Endothelial cell of hepatic sinusoid (primary cell): ENCODE results near the gene HSD17B10.
"Not testable (repeated sequence)": the region's sequence is repeated elsewhere in the genome, so short reads cannot be mapped to it uniquely, and the experiment has no call there.

Experiments used
- in situ Hi-C: cut with HindIII; loops from 2 replicates; pipeline ENCODE4 v1.10.0; 2017; ENCODE audit warnings: low sequenced_read_pairs

HSD17B10 gene

DNA sequence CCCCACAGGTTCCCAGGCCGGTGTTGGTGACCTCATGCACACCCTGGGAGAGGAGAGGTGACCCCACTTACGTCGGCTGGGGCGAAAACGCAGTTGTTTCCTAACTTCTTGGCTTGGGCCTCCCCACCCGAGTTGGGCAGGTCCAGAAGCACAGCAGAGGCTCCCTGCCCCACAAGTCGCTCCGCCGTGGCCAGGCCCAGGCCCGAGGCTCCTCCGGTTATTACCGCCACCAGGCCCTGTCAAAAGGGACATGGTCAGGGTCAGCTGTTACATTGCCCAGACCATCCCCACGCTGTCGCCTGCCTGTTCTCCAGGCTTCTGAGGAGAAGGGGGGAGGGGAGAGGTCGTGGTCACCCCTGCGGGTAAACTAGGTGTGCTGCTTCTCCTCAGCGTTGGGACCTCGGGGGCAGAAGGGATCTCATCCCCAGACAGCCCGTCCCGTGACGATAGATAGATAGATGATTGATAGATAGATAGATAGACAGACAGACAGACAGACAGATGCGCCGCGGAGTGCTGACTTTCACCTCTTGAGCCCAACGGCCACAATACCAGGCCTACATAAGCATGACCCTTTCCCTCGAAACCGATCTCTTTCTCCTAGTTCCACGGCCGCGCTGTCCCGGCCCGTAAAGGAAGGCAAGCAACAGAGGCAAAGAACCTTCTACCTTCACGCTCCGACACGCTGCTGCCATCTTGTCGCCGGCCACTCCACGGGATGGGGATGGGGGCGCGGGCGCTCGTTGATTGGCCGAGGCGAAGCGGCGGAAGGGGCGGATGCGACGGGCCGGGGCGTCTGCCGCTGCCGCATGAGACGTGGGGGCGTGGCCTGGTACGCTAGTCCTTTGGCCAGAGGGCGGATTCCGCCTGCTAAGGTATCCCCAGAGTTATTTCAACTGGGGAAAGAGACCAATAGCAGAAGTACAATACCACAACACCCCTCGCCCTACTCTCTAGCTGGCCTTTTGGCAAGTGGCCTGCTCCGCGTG, at the start of gene HSD17B10:
HSD17B10 (minus strand) TSS at position 720 of the 989 bp plus-strand sequence; CDS start at position 695, 25 bp downstream.
- in situ Hi-C loops: no loop called here

DNA sequence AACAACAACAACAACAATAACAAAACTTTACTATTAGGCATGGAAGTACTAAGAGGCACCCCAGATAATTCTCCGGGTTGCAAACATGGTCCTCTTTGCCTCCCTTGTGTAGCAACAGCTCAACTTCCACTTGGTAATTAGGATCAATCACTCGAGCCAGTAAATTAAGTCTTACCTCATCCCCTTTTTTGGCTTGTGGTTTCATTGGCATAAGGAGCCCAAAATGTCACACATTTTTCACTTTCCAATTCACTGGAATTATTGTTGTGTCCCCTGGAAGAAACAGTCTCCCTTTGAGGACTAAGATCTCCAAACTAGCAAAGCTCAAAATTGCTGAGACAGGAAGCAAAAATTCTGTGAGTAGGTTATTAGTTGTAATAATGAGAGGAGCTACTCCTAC, 49.2 kb upstream of the HSD17B10 start:
- in situ Hi-C loops: no loop called here

DNA sequence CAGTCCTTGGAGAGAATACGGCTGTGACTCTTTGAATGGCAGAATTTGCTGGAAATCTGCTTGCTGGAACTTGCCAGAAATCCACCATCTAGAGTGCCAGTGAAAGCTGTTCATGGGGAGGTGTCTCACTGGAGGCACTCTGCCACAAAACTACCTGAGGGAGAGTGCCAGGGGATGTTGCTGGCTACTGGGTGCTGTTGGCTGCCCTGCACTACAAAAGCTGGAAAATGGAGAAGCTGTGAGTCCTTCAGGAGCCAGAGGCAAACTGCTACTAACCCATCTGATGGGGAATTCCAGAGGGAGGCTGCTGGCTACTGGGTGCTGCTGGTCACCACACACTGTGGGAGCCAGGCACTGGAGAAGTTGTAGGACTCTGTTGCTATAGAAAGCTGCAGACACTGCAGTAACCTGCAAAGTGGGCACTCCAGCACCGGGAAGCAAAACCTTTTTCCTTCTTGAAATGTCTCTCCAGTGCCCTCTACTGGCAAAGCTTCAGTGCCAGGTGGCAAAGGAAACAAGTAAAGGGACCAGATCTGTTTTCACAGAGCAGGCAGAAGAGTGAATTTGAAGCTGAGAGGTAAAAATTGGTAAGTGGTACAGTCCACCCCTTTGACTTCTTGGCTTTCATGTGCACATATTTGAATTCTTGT, 47.8 kb upstream of the HSD17B10 start:
- in situ Hi-C loops: no loop called here

DNA sequence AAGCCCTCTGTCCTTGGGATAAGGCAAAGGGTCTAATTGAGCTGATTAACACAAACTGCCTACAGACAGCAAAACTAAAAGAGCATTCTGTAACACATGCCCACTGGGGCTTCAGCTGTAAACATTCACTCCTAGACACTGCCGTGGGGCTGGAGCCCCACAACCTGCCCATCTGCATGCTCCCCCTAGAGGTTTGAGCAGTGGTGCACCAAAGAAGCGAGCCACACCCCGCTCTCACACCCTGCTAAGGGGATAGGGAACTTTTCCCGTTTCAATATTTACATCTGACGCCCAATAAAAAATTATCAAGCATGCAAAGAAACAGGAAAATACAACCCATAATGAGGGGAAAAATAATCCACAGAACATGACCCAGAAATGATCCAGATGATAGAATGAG, 46.9 kb upstream of the HSD17B10 start:
- in situ Hi-C loops: no loop called here

DNA sequence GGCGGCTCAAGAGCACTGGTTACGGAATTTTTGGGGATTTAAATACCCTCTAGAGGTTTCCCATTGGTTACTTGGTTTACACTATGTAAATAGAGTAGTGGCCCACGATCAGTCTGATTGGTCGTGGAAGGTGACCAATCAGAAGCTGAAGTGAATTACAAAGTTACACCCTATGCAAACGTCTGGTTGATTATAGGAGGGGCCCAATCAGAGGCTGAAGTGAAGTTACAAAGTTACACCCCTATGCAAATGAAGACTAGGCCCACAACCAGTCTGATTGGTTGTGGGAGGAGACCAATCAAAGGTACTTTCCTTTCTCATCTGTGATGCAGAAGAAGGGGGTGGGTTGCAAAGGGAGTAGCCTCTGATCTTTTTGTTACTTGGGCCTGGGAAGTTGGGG, 45.1 kb upstream of the HSD17B10 start:
- in situ Hi-C loops: no loop called here

DNA sequence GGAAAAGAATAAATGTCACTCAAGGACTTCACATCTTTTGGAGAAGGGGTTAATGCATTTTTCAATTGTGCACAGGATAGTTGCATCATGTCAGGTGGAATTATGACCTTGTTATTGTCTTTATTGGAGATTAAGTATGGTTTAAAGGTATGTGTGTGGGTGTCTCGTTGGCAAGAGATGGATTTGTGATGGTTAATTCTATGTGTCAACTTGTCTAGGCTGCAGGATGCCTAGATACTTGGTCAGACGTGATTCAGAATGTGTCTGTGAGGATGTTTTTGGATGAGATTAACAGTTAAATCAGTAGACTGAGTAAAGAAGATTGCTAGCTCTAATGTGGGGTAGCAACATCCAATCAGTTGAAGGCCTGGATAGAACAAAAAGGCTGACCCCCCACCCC, 42.2 kb upstream of the HSD17B10 start:
- in situ Hi-C loops: no loop called here

DNA sequence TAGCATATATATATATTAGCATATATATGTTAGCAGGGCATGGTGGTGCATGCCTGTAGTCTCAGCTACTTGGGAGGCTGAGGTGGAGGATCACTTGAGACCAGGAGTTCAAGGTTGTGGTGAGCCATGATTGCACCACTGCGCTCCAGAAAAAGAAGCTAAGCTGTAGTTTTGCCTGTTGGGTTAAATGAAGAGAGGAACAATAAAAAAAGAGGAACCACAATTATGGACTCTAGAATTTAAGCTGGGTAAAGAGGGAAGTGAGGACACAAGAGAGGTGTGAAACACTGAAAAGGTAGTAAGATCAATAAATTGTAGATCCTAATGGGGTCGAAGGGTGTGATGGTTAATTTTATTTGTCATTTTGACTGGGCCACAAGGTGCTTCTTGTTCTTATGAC, 40.5 kb upstream of the HSD17B10 start:
- in situ Hi-C loops: no loop called here

DNA sequence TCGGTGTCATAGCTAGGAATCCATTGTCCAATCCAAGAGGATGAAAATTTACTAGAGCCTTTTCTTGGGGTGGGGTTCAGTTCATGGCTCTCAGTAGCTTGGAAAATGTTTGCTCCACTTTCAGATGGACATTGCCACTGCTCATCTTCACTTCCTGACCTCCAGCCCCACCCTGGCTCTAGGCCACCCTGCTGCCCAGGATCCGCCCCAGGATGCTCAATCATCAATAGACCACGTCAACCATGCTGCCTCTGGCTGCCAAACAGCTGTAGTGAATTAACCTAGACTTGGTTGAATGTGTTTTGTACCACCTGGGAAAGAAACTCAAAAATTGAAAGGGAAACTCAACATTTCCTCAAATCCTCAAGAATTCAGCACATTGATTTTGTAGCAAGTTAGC, 37.2 kb upstream of the HSD17B10 start:
- in situ Hi-C loops: no loop called here

DNA sequence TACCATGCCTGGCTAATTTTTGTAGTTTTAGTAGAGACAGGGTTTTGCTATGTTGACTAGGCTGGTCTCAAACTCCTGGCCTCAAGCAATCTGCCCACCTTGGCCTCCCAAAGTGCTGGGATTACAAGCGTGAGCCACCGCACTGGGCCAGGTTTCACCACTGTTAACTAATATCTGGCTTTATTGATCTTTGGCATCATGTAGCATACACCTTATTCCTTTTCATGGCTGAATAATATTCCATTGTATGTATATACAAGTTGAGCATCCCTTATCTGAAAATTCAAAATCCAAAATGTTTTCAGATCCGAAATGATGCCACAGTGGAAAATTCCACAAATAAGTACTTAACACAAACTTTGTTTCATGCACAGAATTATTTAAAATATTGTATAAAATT, 34.5 kb upstream of the HSD17B10 start:
- in situ Hi-C loops: not testable (repeated sequence)

DNA sequence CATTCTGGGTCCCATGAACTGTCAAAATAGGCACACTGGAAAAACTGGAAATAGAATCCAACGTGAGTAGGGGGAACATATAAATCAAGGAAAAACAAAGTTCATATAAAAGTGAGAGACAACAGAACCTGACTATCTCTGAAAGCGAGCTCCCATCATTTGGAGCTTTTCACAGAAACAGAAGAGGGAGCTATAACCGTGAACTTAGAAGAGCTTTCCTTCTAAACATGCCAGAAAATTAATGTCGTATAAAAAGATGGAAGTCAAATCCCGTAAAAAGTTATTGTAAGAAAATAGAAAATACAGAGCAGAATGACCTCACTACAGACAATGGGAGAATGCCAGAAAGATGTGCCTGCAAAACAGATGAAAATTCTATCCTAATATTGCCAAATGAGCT, 23.9 kb upstream of the HSD17B10 start:
- in situ Hi-C loops: loop anchor here (5.0 kb wide), 1 partner anchor 51 kb away; no protein-coding TSS in a partner anchor

DNA sequence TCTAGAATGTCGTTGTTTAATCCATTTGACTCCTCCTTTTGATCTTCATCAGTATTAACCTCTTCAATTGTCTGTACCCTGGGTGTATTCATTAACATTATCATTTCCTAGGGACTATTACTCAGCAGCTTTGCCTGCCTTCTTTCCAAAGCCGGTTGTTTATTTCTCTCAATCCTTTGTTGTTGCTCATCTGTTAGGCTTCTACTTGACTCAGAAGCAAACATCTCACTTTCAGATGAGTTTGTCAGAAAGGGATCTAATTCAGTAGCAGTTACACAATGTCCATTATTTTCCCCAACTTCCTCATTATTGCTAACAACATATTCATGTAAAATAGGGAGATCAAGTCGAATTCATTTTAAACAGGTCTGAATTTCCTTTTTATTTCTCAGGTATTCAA, 22.1 kb upstream of the HSD17B10 start:
- in situ Hi-C loops: loop anchor here (5.0 kb wide), 1 partner anchor 49 kb away; no protein-coding TSS in a partner anchor

DNA sequence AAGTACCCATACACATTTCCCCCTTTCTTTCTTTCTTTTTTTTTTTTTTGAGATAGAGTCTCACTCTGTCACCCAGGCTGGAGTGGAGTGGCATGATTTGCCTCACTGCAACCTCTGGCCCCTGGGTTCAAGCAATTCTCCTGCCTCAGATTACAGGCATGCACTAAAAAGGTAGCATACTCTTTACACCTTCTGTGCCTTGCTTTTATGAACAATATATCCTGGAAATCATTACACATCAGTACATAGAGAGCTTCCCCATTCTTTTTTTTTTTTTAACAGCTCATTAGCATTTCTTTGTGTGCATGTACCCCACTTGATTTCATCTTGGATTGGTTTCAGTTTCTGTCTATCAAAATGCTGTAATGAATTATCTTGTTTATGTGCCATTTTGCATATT, 18.6 kb upstream of the HSD17B10 start:
- in situ Hi-C loops: no loop called here

DNA sequence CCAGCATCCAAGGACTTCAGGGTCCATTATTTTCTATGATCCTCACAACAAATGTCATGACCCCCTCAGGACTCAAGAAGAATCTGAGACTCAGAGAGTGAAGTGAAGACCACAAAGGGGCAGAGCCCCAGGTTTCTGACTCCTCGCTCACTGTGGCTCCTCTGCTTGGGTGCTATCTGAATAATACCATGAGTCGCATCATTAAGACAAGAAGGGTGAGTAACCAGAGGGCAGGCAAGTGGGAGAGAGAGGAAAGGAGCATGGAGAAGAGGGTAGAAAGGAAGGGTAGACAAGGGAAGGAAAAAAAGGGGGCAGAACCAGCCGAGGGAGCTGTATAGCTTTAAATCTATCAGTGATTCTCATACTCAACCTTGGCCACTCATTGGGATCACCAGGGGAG, 15.5 kb upstream of the HSD17B10 start:
- in situ Hi-C loops: no loop called here

DNA sequence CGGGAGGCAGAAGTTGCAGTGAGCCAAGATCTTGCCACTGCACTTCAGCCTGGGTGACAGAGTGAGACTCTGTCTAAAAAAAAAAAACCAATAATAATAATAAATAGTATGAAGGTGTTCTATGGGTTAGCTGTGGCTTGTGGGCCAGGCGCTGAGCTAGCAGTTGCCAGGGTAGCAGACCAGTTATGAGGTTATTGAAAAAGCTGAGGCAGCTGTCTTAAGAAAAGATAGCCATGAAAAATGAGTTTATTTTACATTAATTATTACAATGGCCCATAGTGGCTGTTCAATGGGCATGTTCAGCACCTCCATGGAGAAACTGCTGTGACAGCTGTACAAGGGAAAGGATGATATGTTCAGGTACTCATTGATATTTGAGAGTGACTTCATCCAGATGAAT, 13.3 kb upstream of the HSD17B10 start:
- in situ Hi-C loops: no loop called here

DNA sequence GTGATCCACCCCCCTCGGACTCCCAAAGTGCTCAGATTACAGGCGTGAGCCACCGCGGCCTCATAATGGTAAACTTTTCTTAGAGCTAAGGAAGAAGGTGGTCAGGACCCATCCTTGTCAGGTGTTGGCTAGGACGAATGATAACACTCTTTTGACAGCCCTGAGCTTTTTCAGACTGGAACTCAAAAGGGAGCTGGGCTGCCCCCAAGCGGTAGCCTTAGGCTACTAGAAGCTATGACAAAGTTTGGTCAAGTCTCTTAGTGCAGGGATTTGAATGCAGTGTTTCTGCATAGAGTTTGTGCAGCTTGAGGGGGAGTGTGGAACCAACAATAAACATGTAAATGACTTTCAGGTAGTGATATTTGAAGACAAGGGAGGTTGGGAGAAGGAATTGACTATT, 11.8 kb upstream of the HSD17B10 start:
- in situ Hi-C loops: no loop called here

DNA sequence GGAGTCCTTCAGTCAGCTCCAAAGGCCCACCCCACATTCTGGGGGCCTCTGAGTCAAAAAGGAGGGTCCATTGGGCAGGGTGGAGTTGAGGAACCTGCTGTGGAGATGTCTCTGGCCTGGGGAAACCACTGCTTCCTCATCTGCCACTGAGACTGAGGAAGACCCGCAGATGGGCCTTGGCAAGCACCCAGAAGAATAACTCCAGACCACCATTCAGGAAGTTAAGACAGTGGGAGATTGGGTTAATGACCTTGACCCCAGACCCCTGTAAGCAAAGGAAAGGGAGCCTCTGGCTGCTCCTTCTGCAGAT, 8.1 kb upstream of the HSD17B10 start:
- in situ Hi-C loops: no loop called here

DNA sequence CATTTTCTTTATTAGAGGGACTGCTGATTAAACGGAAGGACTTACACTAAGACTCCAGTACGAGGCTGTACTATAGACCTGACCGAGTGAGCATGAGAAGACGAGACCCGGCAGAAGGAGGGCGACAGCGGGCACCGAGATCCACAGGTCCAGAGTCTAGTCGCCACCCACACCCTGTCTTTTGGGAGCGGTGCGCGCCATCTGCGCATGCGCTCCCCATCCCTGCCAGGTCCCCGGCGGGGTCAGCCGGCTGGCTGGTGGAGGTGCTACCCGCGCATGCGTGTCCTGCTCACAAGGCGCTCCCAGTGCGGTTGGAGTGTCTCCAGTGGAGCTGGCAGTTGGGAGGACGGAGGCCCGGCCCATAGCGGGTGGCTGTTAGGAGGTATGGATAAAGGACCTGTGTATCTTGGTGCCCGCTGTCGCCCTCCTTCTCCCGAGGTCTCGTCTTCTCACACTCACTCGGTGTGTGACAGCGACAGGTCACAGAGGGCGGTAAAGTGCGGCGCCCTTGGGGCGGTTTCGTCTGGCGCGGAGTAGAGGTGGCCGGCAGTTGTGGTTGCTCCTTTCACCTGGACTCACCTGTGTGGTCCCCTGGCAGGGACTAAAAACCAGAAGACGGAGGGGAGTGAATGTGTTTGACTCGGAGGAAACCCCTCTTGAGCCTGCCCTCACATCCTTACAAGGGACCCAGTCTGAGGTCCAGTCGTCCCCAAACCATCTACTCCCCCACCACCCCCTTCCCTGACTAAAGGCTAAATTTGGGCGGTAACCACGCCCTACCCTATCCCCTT, 7.6 kb upstream of the HSD17B10 start:
- in situ Hi-C loops: no loop called here

DNA sequence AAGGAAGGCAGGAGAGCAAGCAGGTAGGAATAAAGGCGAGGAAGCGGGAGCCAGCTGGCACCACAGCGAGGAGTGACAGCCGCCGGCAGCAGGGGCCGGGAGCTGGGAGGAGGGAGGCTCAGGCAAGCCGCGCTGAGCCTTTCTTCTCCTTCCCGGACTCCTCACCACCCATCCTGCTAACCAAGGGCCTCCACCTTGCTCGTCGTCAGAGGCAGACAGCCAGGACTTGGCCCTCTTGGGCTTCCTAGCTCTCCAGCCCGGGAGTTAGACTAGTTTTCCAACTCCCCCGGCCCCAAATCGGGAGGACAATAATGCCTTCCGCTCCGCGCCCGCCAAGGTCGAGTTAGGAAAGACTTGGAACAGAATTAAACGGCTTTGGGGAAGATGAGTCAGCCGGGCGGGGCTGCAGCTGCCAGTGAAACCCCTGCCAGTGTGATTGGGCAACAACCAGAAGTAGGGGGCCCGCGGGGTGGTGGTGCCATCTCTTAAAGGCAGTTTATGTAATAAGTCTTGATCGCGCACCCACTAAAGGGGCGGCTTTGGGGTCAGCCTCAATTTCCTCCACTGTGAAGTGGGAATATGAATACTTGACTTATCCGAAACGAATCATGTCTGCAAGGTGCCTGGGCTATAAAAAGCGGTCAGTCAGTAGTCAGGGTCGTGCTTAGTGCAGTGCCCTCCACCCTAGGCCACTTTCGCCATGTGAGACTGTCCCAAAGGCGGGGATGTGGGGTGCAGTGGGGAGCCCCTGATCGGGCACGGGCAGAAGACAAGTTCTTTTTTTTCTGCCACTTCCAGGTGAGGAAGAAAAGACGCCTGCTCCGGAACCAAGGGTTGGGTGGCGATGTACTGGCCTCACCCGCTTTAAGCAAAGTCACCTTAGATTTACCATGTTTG, 6.7 kb upstream of the HSD17B10 start:
- in situ Hi-C loops: no loop called here

DNA sequence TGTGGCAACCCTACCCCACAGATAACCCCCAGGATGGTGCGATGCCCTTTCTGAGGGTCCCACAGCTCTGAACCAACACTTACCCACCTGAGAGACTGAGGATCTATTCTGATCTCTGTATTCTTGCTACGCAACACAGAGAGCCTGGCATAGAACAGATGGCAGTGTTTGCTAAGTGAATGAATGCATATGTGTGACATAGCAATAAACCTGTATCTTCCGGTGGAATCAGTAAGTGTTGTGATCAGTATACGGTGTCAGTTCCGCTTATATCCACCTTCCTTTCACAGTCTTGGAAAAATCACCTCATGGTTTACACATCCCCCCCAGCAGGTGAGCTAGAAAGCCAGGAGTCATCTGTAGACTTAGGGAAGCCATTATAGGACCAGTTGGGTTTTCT, 5.9 kb upstream of the HSD17B10 start:
- in situ Hi-C loops: no loop called here

DNA sequence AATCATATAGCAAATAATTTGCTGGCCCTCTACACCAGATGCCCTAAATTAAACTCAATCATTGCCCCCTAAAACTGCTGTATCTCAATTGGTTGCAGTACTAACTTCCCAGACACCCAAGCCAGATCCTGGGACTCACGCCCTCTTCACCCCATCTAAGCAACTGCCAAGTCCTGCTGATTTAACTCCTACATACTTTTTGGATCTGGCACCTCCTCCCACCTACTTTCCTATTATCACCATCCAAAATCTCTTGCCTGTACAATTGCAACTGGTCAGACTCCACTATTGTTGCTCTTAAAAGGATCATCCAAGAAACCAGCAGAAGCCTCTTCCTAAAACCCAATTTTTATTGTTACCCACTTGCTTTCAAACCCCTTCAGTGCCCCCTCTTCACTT, 4.7 kb upstream of the HSD17B10 start:
- in situ Hi-C loops: no loop called here
